HG03469 (cell line): ENCODE measurements around the gene NOA1.
"Not testable (repeated sequence)": the region's sequence is repeated elsewhere in the genome, so short reads cannot be mapped to it uniquely, and the experiment has no call there.

Experiments
- ATAC-seq: cut with Tn5 transposase; IDR thresholded peaks from one replicate; pipeline ENCODE4 v1.9.1; 2021; ENCODE audit warnings: mild to moderate bottlenecking, moderate library complexity, moderate number of reproducible peaks; ENCODE audit not compliant: unreplicated experiment

The NOA1 gene

GRCh38 chr4:56959100-56959499, 18.3 kb downstream of the NOA1 start:
- ATAC-seq = no peak

- ATAC-seq = no peak
Observed at GRCh38 chr4:56958111-56958517, 19.3 kb downstream of the NOA1 start.

- no peak for ATAC-seq
Observed at GRCh38 chr4:56953680-56954520, 23.5 kb downstream of the NOA1 start.

GRCh38 chr4:56941403-56941802, 36.0 kb downstream of the NOA1 start:
- ATAC-seq = no peak

DNA sequence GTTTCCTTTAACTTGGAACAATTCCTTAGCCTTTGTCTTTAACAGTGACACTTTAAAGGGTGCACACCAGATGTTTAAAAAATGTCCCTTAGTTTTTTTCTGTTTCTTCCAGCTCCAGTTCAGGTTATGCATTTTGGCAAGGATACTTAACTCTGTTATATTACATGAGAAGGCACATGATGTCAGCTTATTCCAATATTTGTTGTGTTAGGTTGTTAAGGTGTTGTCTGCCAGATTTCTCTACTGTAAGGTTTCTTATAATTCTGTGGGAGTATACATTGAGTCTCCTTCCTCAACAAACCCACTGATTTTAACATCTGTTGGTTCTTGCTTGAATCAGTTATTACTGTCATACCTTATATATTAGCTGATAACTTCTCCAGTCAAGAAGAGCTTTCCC, 36.4 kb downstream of the NOA1 start:
- ATAC-seq = no peak

- no peak for ATAC-seq
Observed at GRCh38 chr4:56940403-56940802, 37.0 kb downstream of the NOA1 start.

DNA sequence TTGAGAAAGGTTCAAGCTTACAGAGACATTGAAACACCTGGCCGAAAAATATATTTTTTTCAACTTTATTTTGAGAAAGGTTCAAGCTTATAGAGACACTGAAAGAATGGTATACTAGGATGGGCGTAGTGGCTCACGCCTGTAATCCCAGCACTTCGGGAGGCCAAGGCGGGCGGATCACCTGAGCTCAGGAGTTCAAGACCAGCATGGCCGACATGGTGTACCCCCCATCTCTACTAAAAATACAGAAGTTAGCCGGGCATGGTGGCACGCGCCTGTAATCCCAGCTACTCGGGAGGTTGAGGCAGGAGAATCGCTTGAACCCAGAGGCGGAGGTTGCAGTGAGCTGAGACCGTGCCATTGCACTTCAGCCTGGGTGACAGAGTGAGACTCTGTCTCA, 37.6 kb downstream of the NOA1 start:
- ATAC-seq = not testable (repeated sequence)

DNA sequence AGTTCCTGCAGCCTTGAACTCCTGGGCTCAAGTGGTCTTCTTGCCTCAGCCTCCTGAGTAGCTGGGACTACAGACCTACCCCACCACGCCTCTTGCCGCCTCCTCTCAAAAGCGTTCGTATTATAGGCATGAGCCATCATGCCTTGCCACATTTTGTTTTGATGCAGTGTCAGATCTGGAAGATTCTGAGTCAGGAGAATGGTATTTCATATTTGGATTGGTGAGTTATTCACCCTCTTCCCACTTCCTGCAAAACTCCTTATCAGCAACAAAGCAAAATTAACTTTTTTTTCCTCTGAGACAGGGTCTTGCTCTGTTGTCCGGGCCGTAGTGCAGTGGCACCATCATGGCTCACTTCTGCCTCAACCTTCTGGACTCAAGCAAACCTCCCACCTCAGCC, 40.1 kb downstream of the NOA1 start:
- ATAC-seq = no peak

DNA sequence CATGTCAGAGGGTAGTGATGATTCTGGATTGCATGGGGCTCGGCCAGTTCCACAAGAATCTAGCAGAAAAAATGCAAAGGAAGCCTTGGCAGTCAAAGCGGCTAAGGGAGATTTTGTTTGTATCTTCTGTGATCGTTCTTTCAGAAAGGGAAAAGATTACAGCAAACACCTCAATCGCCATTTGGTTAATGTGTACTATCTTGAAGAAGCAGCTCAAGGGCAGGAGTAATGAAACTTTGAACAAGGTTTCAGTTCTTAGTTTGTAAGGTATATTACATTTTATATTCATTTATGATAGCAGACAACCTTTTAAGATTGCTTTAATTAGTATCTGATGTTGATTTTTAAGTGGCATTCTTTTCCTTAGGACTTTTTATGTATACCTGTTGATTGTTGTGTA, 45.5 kb downstream of the NOA1 start:
- no peak for ATAC-seq

- no peak for ATAC-seq
Observed at GRCh38 chr4:56930638-56931037, 46.8 kb downstream of the NOA1 start.

GRCh38 chr4:56927196-56927595, 50.2 kb downstream of the NOA1 start:
- no peak for ATAC-seq

DNA sequence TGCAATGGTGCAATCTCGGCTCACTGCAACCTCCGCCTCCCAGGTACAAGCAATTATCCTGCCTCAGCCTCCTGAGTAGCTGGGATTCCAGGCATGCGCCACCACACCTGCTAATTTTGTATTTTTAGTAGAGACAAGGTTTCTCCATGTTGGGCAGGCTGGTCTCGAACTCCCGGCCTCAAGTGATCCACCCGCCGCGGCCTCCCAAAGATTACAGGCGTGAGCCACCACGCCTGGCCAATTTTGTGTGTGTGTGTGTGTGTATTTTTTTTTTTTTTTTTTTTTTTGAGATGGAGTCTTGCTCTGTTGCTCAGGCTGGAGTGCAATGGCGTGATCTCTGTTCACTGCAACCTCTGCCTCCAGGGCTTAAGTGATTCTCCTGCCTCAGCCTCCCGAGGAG, 62.4 kb downstream of the NOA1 start:
- not testable (repeated sequence) for ATAC-seq

- ATAC-seq = no peak
Observed at GRCh38 chr4:56914336-56914735, 63.1 kb downstream of the NOA1 start.
